Activated T-cell treated with anti-CD3 and anti-CD28 coated beads for 48 hours (primary cell): ENCODE results near the gene DLX4.

ENCODE experiments used
- DNase-seq: peaks from one replicate; pipeline ENCODE4 v3.0.0-alpha.2; 2020; ENCODE audit warnings: low read depth

DLX4 gene

DNA sequence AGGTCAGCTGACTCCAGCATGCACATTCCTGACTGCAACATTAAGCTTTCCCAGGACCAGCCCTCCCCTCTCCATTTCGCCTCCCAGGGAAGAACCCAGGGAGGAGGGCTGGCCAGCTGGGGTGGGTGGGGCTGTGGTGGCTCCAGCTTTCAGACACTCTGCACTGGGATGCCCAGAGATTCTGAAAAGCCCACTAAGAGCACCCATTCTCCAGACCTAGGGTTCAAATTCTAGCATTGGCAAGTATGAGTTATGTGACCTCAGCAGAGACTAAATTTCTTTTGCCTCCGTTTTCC is 18.2 kb downstream of the DLX4 start:
- no peak for DNase-seq

DNA sequence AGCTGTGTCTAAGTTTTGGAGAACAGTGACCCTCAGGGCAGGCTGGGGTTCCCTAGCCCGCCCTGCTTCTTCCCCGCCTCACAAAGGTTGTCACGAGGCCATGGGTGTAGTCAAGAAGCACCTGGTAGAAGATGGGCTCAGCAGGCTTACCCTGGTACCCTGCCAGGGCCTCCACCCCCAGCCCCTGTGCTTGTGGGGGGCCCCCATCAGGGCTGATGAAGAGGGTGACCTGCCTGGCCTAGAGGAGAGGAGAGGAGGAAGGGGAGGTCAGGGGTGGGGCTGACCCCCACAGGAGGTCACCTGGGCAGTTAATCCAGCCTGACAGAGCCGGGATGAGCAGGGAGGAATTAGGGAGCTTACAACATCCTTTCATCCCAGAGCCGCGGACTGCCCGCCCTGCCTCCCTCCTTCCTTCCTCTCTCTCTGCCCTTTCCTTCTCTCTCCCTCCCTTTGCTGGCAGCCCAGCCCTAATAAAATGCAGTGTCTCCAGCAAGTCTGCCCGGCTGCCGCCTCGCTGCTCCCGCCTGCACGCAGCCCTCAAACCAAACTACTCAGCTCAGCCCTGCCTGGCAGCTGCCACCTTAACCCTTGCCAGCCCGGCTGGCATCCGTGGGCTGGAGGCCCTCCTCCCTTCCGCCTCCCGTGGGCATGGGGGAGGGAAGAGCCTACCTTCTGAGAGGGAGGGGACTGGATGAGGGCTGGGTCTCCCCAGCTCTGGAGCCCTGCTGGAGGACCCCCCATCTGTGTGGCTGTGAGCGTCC is 18.9 kb downstream of the DLX4 start:
- DNase-seq = no peak

DNA sequence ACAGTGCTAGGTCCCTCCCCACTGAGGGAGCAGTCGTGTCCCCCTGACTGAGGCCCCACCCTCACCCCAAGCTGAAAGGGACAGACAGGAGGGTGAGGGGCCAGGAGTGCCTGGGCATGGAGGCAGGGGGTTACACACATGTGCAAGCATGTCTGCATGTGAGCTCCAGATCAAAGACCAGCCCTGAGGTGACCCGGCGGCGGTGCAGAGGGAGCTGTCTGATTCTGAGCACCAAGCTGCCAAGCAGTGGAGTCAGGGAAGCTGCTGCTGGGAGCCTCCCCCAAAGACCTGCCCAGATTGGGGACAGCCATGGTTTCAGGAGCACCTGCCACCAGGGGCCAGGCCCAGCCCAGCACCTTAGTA is 20.5 kb downstream of the DLX4 start:
- no peak for DNase-seq

DNA sequence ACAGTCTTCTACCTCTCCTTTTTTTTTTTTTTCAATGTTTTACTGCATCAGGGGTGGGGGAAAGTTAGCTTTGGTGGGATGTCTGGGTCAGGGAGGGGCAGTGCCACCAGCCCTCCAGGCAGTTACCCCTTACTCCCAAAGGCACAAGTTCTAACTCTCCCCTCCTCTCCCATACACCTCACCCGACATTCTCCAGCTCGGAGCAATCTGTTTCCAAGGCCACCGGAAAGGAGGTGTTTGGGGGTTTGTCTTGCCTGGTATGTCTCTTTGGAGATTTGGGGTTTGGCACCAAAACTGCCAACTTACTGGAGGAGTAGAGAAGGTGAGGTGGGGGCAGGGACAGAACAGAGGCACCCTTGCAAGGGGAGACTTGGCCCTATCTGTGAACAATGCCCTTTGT is 21.3 kb downstream of the DLX4 start:
- no peak for DNase-seq

DNA sequence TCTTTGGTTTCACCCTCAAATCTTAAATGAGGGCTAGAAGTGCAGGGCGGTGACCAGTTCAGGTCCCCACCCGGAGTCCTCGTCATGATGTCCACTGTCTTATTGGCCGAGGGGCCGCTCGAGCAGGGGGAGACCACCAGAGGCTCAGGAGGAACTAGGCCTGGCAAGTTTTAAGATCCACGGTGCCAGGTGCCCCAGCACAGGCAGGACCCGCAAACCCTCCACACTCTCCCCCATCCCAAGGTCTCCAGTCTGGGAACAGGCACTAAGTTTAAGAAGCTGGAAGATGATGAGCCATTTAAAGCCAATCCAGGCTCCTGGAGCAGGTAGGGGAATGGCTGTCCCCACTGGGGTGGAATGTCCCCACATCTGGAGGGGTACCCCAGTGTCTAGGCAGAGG is 21.9 kb downstream of the DLX4 start:
- DNase-seq = no peak

DNA sequence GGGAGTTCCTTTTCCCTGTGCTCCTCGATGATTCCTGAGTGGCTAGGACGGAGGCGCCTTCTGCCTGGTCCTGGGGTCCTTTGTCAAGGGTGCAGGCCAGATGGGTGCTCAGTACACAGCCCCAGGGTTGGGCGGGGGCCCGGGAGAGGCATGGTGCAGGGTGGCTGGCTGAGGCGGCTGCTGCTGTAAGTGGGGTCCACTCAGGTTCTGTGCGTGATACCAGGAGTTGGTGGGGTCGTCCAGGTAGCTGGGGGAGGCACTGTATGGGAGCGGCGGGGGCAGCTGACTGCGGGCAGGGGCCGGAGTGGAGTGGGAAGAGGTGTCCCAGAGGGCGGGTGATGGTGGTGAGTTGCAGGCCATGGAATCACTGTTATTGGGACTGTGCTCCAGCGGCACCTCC is 22.4 kb downstream of the DLX4 start:
- DNase-seq = no peak

DNA sequence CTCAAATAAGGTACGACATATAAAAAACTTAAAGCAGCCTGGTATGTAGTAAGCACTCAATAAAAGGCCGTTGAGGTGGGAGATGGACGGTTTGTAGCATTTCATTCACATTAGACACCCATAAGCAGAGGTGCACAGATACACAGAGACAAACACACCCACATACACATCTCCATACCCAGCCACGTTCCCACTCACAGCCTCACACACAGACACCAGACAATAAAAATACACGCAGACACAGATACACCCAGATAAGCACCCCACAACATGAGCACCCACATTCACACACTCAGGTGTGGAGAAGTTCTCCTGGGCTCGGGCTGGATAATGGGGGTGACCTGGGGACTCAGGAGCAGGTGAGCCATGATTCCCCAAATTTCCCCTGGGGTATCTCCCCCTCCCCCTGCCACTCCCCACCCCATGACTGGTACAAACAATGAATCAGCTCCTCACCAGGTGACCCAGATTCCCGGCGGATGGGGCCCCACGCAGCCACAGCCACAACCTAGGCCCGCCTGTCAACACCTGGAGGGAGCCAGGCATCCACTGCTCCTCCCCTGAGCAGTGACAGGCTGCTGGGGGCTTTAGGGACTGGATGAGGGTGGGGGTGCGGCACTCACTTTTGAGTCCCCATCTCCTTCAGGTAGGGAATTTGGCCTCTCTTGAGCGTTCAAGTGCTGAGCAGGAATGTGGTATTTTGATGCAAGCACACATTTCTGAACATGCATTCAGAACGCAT is 23.4 kb downstream of the DLX4 start:
- DNase-seq = no peak

DNA sequence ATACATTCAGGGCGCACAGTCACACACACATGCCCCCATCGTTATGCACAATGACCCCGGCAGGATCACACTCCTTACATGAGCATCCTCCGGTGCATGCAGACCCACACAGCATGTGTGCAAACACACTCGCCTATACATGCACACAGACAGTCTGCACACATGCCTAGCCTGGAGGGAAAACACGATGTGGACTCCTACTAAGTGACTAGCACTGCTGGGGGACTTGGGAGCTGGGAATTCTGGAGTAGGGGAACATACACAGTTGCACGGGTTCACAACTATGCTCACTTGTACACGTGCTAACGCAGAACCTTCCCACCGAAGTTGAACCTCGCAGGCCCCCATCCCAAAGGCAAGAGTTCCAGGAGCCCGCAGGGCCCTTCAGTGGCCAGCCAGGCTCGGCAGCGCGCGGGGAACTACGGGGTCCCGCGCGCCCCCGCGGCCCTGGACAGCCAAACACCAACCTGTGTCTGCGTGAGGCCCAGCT is 24.0 kb downstream of the DLX4 start:
- DNase-seq = no peak

DNA sequence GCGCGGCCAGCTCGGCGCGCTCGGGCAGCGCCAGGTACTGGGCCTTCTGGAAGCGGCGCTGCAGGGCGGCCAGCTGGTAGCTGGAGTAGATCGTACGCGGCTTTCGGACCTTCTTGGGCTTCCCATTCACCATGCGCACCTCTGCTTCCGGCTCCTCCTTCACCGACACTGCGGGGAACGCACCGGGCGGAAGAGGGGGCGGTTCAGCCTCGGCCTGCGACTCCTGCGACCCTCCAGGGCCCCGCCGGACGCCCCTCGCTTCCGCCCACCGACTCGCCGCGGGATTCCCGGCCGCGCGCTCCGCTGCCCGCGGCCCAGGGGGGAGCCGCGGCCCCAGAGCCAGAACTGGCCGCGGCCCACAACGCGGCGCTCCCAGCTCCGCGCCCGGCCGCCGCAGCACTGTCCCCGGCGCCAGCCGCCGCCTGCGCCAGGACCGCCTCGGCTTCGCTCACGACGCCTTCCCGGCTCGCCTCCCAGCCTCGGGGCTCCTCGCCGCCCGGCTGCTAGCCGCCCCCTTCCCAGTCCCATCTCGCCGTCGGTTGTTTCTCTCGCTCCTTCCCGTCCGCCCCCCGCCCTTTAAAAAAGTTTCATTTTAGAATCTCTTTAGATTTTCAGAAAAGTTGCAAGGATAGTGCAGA is 24.6 kb downstream of the DLX4 start:
- no peak for DNase-seq

DNA sequence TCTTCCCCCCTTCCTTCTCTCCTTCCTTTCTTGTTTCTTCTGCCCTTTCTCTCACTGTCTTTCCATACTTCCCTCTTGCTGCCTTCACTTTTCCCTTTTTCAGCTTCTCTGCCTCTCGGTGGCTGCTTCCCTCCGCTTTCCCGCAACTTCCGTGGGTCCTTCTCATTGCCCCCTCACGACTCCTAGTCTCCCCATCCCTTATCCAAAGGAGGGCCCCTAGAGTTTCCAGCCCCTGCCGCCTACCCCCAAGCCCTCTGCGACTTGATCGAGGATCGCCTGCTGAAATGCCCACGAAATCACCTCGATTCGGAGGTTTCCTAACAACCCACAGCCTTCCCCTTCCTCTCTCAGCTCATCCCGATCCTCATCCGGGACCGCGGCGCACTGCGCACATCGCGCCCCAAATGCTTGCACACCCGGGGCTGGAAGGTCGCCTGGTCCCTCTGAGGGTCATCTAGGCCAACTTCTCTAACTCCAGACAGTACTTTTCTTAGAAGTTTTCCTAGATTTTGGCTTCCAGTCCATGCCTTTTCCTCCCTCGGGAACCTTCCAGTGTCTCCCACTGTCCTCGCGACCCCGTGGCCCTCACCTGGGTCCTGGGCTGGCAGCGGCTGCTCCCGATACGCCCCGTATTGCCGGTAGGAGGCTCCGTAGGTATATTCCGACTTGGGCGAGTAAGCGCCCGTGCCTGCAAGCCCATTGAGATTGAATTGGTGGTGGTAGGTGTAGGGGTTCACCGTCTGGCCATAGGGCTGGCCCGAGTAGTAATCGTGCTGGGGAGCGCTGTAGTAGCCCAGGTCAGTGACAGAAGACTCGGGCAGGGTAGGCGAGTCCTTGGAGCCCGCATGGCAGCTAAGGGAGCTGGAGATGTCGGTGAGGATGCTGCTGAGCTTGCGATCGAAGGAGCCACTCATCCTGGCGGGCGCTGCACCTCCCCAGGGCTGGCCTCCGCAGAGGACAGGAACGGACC is 25.4 kb downstream of the DLX4 start:
- no peak for DNase-seq

DNA sequence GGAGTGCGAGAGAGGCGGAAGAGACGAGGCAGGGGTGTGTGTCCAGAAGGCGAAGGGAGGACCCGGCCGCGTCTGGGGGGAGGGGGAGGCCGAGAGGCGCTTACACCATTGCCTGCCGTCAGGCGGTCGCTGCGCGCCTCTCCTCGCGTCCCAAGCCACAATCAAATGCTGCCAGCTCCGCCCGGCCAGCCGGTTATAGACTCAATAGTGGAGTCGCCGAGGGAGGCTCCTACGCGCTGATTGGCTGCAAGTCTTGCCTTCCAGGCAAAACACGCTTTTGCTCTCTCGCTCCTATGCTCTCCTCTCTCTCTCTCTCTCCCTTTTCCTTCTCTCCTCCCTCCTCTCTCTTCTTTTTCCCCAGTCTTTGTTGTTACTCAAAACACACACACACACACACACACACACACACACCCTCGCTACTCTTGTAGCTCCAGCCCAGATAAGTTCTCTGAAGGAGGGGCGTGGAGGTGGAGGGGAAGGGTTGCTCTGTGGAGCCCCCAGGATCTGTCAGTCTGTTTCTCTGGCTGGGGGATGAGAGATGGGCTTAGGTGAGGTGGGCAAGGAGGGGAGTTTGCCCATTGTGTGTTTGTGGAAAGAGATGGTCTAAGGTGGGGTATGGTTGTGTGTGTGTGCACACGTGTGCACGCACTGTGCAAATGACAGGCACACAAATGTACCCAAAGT is 26.2 kb downstream of the DLX4 start, which contains the start of gene DLX3:
Gene DLX3, minus strand, starts transcription at position 170 of the 684 bp plus-strand sequence. CDS start 226 bp downstream, outside the sequence.
- no peak for DNase-seq

DNA sequence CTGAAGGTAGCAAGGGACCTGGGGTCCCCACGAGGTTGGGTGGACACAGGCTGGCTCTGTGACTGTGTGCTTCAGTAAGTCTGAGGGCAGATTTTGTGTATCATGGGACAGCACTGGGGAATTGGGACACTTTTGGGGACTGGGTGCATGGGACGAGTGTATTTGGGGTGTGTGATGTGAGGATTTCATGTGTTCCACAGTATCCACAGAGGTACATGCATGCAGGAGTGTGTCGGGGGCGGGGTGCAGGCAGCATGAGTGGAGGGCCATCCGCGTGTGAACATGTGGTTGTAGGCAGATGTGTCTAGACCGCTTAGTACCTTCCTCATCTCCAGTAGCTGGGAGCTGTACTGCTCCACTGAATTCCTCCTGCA is 27.1 kb downstream of the DLX4 start:
- no peak for DNase-seq

DNA sequence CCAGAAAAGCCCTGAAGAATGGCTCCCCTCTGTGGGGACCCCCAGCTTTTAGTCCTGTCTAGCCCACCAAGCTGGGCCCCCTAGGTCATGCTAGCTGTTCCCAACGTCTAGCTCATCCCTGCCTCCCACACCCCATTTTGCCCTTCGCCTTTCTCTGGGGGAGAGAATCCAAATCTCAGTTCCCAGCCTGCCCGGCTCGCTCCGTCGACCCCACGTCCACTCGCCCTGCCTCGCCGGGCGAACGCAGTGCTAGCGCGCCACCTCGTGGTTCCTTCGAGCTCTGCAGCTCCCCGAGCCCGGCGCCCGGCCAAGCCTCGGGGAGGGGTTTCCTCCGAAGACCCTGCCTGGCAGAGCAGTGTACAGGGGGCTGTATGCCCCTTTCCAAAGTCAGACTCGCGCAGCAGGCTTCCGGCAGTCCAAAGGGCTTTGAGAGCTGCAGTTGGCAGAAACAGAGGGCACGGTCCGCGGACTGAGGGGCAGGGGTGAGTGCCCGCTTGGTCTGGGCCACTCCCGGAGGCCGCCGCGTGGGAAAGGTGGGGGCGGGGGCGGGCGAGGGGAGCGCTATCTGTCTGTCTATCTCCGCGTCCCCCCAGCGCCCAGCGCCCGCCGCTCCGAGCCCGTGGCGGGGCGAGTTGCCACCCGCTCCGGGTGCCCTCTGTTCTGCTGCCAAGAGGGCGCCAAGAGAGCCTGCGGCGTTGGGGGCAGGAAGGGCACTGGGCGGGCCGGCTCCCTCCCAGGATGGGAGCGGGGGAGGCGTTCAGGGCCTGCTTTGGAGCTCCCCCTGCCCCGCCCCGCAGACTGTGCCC is 27.7 kb downstream of the DLX4 start:
- DNase-seq = peak; percentile 61

DNA sequence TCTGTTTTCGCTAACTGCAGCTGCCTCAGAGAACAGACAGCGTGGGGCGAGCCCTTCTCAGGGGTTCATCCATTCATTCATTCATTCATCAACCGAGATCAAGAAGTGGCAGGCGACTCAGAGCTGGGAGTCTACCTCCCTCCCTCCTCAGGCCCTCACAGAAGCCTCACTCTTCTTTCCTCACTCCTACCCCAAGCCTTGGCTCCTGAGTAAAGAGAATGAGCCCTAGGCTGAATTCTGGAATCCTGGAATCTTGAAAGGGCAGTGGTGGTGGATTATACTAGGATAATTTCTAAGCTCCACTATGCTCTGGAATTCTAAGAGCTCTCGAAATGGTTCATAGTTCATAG is 28.3 kb downstream of the DLX4 start:
- DNase-seq = no peak

DNA sequence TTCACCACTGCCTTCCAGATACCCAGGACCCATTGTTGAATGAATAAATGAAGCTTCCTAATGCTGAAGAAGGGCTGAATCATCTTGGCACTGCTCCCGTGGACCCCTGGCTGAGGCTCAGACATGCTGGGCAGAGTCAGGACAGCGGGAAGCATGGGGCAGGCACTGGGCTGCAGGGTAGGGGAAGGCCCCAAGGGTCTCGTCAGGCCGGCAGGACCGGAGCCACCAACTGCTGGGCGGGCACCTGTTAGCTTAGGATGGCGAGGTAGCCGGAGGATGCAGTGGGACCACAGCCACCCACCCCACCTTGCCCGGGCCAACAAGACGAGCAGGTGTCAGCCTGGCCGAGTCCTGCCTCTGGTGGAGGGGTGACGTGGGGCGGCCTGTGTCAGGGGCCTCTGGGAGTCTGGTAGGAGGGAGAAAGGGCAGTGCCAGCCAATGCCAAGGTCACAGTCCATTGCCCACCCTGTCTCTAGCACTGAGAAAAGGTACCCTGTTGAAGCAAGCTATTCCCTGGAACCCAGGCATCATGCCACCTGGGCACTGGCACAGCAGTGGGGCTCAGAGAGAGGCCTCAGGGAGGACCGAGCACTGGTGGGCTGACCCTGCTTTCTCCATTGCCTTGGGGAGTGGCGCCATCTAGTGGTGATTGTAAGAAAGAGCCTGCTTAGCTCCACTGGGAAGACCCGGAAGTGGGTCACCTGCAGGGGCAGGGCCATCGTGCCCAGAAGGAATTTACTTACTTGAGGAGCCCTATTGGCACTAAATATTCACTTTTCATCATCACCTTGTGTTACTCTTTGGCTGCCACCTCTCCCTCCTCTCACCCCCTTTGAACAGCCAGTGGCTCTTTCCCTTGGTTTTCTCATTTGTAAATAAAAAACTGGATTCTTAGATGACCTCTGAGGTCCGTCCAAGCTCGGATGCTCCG is 29.0 kb downstream of the DLX4 start:
- DNase-seq = peak; percentile 76

DNA sequence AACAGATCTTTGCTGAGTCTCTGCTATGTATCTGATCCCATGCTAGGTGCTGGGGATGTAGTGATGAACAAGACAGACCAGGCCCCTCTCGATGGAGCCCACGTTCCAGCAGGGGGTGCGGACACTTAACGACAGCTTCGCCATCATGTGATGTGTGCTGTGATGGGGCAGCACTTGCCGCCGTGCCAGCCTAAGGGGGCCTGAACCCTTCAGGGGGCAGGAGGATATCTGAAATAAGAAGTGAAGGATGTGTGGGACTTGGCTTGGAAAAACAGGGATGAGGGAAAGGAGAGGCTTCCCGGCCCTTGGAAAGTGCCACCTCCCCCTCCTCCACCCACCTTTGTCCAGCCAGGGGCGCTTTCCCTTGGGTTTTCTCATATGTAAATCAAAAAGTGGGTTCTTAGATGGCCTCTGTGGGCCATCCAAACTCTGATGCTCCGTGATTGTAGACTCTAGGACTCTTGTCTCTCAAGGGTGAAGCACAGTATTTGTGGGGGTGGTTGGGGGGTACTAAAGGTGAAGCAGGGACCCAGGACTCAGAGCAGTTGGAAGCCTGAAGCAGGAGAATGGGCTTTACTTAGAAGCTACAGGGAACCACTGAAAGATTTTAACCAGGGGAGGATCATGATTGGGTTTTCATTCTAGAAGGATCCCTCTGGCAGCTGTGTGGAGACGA is 30.0 kb downstream of the DLX4 start:
- no peak for DNase-seq

DNA sequence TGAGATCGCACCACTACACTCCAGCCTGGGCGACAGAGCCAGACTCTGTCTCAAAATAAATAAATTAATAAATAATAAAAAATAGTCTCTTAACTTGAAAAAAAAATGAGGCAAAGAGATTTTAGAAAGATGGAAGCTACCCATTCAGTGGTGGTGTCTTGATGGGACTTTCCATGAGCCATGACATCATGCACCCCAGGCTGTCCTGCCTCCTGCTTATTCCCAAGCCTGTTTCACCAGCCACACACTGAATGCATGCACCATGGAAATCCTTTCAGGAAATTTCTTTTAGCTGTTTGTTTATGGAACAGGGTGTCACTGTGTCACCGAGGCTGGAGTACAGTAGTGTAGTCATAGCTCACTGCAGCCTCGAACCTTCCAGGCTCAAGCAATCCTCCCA is 34.9 kb downstream of the DLX4 start:
- no peak for DNase-seq

DNA sequence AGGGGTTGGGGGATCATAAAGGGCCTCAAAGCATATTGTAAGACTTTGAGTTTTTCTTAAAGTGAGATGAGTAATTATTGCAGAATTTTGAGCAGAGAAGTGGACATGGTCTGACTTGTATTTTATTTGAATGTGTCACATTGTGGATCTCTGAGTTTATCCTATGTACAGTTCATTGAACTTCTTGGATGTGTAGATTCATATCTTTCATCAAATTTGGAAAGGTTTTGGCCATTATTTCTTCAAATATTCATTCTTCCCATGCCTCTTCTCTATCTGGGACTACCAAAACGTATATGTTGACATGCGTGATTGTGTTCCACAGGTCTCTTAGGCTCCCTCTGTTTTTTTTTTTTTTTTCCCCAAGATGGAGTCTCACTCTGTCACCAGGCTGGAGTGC is 40.3 kb downstream of the DLX4 start:
- no peak for DNase-seq

DNA sequence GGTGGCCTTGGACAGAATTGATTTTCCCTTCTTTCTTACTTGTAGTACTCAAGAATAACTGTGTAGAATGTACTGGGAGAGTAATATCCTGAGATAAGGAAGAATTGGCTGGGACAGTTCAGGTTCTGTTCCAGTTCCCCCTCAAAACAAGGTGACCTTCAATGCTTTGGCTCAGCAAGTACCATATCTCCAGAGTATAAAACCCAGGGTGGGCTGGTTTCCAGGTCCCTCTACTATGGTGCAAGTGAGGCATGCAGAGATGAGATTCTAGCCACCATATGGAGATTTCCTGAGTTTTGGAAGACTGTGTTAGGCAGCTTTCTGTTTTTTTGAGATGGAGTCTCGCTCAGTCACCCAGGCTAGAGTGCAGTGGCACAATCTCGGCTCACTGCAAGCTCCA is 44.1 kb downstream of the DLX4 start:
- no peak for DNase-seq
